ENCODE data around the gene WNT8A. TPM values are rescaled to one million over a fixed set of nuclear protein-coding genes. Genes with fewer than 3 reads are reported as not detected.

Gene WNT8A, protein sequence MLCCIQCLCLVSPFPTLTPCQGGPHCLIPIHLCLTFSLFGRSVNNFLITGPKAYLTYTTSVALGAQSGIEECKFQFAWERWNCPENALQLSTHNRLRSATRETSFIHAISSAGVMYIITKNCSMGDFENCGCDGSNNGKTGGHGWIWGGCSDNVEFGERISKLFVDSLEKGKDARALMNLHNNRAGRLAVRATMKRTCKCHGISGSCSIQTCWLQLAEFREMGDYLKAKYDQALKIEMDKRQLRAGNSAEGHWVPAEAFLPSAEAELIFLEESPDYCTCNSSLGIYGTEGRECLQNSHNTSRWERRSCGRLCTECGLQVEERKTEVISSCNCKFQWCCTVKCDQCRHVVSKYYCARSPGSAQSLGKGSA
- polyA plus RNA-seq (2011; rRNA removed): not detected in 2 replicates
- polyA minus RNA-seq (2011; rRNA and poly(A)+ RNA removed): not detected in 2 replicates

DNA sequence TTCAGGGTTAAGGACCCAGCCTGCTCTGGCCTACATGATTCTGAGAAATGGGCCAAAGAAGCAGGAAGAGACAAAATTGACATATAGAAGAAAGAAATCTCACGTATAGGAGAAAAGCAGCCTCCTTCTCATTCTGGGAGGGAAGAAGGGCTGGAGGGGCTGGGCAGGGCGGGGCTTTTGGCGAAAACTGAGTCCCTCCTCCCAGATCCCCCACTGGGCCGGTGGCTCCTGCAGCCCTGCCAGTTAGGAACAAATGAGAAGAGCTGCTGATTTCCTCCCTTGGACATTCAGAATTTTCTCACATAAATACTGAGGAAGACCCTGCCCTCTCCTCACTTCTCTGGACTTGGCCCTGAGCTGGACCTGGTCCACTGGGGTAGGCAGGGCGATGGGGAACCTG lies at the start of gene WNT8A:
WNT8A (plus strand) TSS at position 332 of the 400 bp plus-strand sequence. CDS start 95 bp downstream, outside the sequence.
- ChIA-PET CTCF (interaction anchor here (1.7 to 2.5 kb wide), 3 partner anchors 15 to 50 kb away, joined by 6 to 13 read pairs (median 8); no protein-coding TSS in a partner anchor), POLR2A (no interaction called here)
- peaks cover 1% of the 10 kb centered on the region; the same call in 1 of the 2 replicates for H3K27me3 ChIP-seq (ENCODE audit: control insufficient read depth, insufficient read depth, low read length)
- H3K36me3 ChIP-seq (ENCODE audit: control insufficient read depth, insufficient read depth, low read length): no peaks in the 10 kb centered on the region
- H3K4me3 ChIP-seq (ENCODE audit: low read depth, low read length): no peak within 1 kb of the TSS
- TF ChIP-seq, protein P1, sequence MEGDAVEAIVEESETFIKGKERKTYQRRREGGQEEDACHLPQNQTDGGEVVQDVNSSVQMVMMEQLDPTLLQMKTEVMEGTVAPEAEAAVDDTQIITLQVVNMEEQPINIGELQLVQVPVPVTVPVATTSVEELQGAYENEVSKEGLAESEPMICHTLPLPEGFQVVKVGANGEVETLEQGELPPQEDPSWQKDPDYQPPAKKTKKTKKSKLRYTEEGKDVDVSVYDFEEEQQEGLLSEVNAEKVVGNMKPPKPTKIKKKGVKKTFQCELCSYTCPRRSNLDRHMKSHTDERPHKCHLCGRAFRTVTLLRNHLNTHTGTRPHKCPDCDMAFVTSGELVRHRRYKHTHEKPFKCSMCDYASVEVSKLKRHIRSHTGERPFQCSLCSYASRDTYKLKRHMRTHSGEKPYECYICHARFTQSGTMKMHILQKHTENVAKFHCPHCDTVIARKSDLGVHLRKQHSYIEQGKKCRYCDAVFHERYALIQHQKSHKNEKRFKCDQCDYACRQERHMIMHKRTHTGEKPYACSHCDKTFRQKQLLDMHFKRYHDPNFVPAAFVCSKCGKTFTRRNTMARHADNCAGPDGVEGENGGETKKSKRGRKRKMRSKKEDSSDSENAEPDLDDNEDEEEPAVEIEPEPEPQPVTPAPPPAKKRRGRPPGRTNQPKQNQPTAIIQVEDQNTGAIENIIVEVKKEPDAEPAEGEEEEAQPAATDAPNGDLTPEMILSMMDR (IDR thresholded peaks at IDR 0.05; ENCODE audit: insufficient read depth, low read depth, low read length): no peak
- no peak for DNase-seq (ENCODE audit: low read depth)

DNA sequence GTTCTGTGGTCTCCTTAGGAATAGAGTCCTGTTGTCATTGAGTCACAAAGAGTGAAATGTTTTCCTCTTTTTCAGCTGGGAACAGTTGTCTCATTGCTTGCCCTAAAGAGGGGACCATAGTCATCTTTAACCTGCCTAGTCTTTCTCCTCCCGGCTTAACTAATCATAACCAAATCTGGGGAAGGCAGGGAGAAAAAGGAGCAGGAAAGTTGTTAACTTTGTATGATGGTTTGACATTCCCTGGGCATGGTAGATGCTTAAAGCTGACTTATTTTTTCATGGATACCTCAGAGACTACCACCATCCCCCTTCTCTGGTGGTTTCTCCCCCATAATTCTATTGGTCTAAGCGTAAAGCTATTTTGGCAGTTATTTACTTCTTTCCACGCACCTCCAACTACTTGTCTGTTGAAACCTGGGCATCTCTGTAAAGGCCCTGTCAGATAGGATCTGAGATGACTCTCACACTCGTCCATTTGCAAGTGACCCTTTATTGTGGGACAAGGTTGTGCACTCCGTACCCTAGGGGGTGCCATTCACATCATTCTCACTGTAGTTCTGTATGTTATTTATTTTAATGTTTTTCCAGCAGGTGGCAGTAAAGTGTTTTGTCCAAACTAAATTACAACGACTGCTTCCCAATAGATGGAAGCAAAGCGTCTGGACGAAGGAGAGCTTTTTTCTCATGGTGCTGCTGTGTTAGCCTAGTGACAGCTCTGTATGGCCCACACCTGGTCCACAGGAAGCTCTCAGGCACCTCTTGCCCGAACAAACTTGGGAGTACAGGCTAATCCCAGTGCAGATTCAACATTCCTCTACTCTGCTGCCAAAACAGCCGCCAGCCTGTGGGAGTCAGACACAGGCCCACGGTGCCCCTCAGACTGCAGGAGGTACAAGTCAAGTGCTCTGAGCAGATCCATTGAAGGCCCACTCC lies 48.0 kb upstream of the WNT8A start:
- TF ChIP-seq, protein P1 (IDR thresholded peaks at IDR 0.05; ENCODE audit: insufficient read depth, low read depth, low read length): peak; percentile 88
- DNase-seq (ENCODE audit: low read depth): peak; percentile 53
- Histone ChIP-seq H3K36me3 (ENCODE audit: control insufficient read depth, insufficient read depth, low read length) (no peaks in the 10 kb centered on the region), H3K27me3 (ENCODE audit: control insufficient read depth, insufficient read depth, low read length) (no peaks in the 10 kb centered on the region), H3K4me3 (ENCODE audit: low read depth, low read length) (no peak overlapping the region)
- ChIA-PET CTCF (interaction anchor here (0.6 to 11.0 kb wide), 30 partner anchors 9 to 674 kb away, joined by 3 to 188 read pairs (median 4); partner anchors contain the start of gene WNT8A), POLR2A (interaction anchor here (0.6 kb wide), 1 partner anchor 29 kb away, joined by 3 read pairs; no protein-coding TSS in a partner anchor)

DNA sequence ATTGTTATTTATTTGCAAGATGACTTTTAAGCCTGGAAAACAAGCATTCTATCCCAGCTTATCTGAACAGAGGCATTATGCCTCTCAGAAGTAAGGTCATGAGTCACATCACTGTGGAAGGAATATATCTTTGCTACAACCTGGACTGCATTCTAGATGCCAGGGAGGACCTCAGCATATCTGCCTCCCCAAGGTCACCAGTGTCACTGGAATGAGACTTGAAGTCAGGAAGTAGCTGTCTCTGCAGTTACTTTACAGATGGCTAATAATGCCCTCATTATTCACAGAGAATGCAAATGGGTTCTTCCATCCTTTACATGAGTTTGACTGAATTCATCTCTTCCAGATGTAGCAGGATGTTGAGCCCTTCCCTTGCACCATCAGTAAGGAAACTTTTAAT lies 46.6 kb upstream of the WNT8A start:
- TF ChIP-seq, protein P1 (IDR thresholded peaks at IDR 0.05; ENCODE audit: insufficient read depth, low read depth, low read length): no peak
- Histone ChIP-seq H3K27me3 (ENCODE audit: control insufficient read depth, insufficient read depth, low read length) (no peaks in the 10 kb centered on the region), H3K4me3 (ENCODE audit: low read depth, low read length) (no peak overlapping the region), H3K36me3 (ENCODE audit: control insufficient read depth, insufficient read depth, low read length) (no peaks in the 10 kb centered on the region)
- ChIA-PET CTCF (interaction anchor here (0.5 to 11.0 kb wide), 4 partner anchors 28 to 197 kb away, joined by 3 to 188 read pairs (median 14); no protein-coding TSS in a partner anchor), POLR2A (no interaction called here)
- DNase-seq (ENCODE audit: low read depth): no peak

DNA sequence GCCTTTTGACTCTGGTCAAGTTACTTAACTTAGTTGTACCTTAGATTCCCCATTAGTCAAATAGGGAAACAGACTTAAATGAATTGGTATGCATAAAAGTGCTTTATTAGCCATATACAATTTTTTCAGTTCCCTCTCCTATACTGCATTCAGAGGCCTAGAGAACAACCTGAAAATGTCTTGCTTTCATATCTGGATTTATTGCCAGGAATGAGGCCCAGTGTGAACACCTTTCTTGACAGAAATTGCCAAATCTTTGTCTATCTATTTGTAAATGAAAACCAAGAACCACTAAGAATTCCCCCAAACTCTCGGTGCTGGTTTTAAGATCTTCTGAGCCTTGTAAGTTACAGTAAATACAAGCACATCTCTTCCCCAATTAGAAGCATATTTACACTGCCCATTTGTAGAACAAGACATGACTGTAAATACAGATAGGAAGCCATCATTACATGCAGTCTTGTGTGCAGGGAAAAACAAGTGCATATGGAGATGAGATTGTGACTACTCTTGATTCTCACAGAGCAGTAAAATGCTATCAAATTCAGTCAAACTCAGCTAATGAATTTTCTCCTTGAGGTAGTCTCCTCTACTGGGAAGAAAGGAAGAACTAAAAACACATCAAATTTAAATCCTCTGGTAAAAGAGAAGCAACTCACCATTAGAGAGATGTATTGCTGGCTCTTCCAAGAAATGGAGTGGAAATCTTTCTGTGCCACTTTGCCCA lies 45.8 kb upstream of the WNT8A start:
- DNase-seq (ENCODE audit: low read depth): no peak
- H3K4me3 ChIP-seq (ENCODE audit: low read depth, low read length): no peak overlapping the region
- TF ChIP-seq, protein P1 (IDR thresholded peaks at IDR 0.05; ENCODE audit: insufficient read depth, low read depth, low read length): no peak
- ChIA-PET POLR2A (no interaction called here), CTCF (interaction anchor here (1.0 to 11.0 kb wide), 6 partner anchors 16 to 315 kb away, joined by 3 to 188 read pairs (median 3); partner anchors contain the start of gene KDM3B)
- no peaks in the 10 kb centered on the region for H3K27me3 ChIP-seq (ENCODE audit: control insufficient read depth, insufficient read depth, low read length)
- no peaks in the 10 kb centered on the region for H3K36me3 ChIP-seq (ENCODE audit: control insufficient read depth, insufficient read depth, low read length)

Measured in BJ (cell line).